ENCODE data around the gene AURKB. TPM values are rescaled to one million over a fixed set of nuclear protein-coding genes. Genes with fewer than 3 reads are reported as not detected.

AURKB gene
- total RNA-seq, 4 donors from 2014 or later: 3.7 to 18.2 (median 9.5) TPM

GRCh38 chr17:8163978-8164814 lies 46.2 kb downstream of the AURKB start:
- no peak for TF ChIP-seq POLR2A (IDR thresholded peaks at IDR 0.05)
- no peak for TF ChIP-seq CTCF (IDR thresholded peaks at IDR 0.05)
- no peak for TF ChIP-seq POLR2AphosphoS5 (IDR thresholded peaks at IDR 0.05)
- no peak for TF ChIP-seq EP300 (IDR thresholded peaks at IDR 0.05)
- 17% methylated on average over 12 of the region's 13 CpGs for WGBS
- Histone ChIP-seq H3K27ac (peak overlapping the region; percentile 97), H3K36me3 (peaks cover 14% of the 10 kb centered on the region), H3K4me3 (peak overlapping the region; percentile 81), H3K9me3 (no peaks in the 10 kb centered on the region), H3K4me1 (peaks cover 52% of the 10 kb centered on the region), H3K27me3 (no peaks in the 10 kb centered on the region)
- peak in 1 of 2 donors; percentile 93 for DNase-seq (ENCODE audit: low spot score in 2 of 2)

- peak in 1 of 2 donors; percentile 81 for DNase-seq (ENCODE audit: low spot score in 2 of 2)
- peak overlapping the region; percentile 81 for H3K4me3 ChIP-seq
- H3K36me3 ChIP-seq: peaks cover 15% of the 10 kb centered on the region
- H3K9me3 ChIP-seq: no peaks in the 10 kb centered on the region
- H3K27ac ChIP-seq: peak overlapping the region; percentile 97
- TF ChIP-seq POLR2A (IDR thresholded peaks at IDR 0.05): no peak
- no peak for TF ChIP-seq CTCF (IDR thresholded peaks at IDR 0.05)
- TF ChIP-seq EP300 (IDR thresholded peaks at IDR 0.05): no peak
- no peak for TF ChIP-seq POLR2AphosphoS5 (IDR thresholded peaks at IDR 0.05)
- peaks cover 59% of the 10 kb centered on the region for H3K4me1 ChIP-seq
- no peaks in the 10 kb centered on the region for H3K27me3 ChIP-seq
- 15% methylated on average over 26 of the region's 55 CpGs for WGBS
These were observed 47.1 kb downstream of the AURKB start for GRCh38 chr17:8162997-8163977.

GRCh38 chr17:8162233-8162996 lies 48.0 kb downstream of the AURKB start, which contains the start of gene VAMP2:
Gene VAMP2 (minus strand): TSS chr17:8162948. CDS start chr17:8162879, 69 bp downstream.
- peak within 1 kb of the TSS; percentile 97 for H3K27ac ChIP-seq
- H3K4me1 ChIP-seq: peaks cover 67% of the 10 kb centered on the region

More at GRCh38 chr17:8162233-8162996, 48.0 kb downstream of the AURKB start, which contains the start of gene VAMP2:
- WGBS: 0% methylated on average over 28 of the region's 75 CpGs
- H3K9me3 ChIP-seq: no peaks in the 10 kb centered on the region
- peak within 1 kb of the TSS; percentile 81 for H3K4me3 ChIP-seq
- no peaks in the 10 kb centered on the region for H3K27me3 ChIP-seq
- H3K36me3 ChIP-seq: peaks cover 15% of the 10 kb centered on the region
- no peak for TF ChIP-seq CTCF (IDR thresholded peaks at IDR 0.05)
- peak in 1 of 2 donors; percentile 68 for TF ChIP-seq POLR2A (IDR thresholded peaks at IDR 0.05)
- peak in 2 of 3 donors; percentile 27 to 33 for TF ChIP-seq POLR2AphosphoS5 (IDR thresholded peaks at IDR 0.05)
- no peak for TF ChIP-seq EP300 (IDR thresholded peaks at IDR 0.05)
- DNase-seq (ENCODE audit: low spot score in 2 of 2): peak in 1 of 2 donors; percentile 91
